ENCODE data around the gene PTPRD.

DNA sequence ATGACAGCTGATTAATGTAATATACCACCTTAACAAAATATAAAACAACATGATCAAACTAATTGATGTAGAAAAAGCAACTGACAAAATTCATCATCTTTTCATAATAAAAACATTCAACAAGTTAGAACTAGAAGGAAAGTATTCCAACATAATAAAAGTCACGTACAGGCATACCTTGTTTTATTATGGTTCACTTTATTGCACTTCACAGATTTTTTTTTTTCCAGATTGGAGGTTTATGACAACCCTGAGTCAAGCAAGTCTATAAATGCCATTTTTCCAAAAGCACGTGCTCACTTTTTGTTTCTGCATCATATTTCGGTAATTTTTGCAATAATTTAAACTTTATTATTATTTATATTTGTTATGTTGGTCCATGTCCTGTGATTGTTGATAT, 1120.3 kb downstream of the PTPRD start:
- TF ChIP-seq YY1 (IDR thresholded peaks at IDR 0.05; ENCODE audit: insufficient read depth, insufficient read length) (no peak), ZNF274 (IDR thresholded peaks at IDR 0.05; ENCODE audit: low read depth, low read length) (no peak)
